Ovary (tissue), 3 donors: Measurements from ENCODE around the gene OSBPL3.

Experiments
- EP300 ChIP-seq: sonication (generic); formaldehyde crosslinking; IDR thresholded peaks from one replicate; pipeline ENCODE4 v1.6.1; 2017; ENCODE audit warnings: antibody characterized with exemption
- POLR2A ChIP-seq: fragments of 450-650 bp; IDR thresholded peaks from one replicate; pipeline ENCODE4 v1.6.1; 2017; ENCODE audit warnings: antibody characterized with exemption, mild to moderate bottlenecking, moderate library complexity
- TF ChIP-seq, protein P1 (sequence below), 3 donors: fragments of 450-650 bp in 2 of 3; fragments of 200-600 bp in 1 of 3; IDR thresholded peaks; one replicate each; pipeline versions ENCODE4 v1.5.1 to v1.8.0; 2016 to 2022; ENCODE audit warnings: antibody characterized with exemption in 3 of 3, mild to moderate bottlenecking in 1 of 3
- donor health status: DM: no; HTN: no; CAD: no.

DNA sequence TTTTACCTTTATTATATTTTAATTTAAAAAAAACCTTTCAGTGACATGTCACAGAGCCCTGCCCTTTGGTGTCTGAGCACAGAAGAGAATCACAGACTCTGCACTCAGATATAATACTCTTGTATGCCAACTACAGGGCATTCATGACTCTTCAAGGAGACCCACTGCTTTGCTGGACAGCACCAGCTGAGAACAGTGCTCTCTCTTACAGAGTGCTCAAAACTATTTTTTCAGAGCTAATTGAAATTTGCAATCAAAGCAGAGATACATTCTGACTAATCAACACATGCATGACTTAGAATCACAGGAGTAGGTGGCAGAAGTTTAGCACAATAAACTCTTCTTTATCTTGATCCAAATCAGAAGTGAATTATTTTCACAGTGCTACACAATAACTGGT lies 99.1 kb downstream of the OSBPL3 start:
- TF ChIP-seq, protein P1, sequence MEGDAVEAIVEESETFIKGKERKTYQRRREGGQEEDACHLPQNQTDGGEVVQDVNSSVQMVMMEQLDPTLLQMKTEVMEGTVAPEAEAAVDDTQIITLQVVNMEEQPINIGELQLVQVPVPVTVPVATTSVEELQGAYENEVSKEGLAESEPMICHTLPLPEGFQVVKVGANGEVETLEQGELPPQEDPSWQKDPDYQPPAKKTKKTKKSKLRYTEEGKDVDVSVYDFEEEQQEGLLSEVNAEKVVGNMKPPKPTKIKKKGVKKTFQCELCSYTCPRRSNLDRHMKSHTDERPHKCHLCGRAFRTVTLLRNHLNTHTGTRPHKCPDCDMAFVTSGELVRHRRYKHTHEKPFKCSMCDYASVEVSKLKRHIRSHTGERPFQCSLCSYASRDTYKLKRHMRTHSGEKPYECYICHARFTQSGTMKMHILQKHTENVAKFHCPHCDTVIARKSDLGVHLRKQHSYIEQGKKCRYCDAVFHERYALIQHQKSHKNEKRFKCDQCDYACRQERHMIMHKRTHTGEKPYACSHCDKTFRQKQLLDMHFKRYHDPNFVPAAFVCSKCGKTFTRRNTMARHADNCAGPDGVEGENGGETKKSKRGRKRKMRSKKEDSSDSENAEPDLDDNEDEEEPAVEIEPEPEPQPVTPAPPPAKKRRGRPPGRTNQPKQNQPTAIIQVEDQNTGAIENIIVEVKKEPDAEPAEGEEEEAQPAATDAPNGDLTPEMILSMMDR (IDR thresholded peaks at IDR 0.05): no peak
- no peak for TF ChIP-seq POLR2A
- no peak for TF ChIP-seq EP300
